ENCODE measurements around the gene ECE1.

The ECE1 gene

DNA sequence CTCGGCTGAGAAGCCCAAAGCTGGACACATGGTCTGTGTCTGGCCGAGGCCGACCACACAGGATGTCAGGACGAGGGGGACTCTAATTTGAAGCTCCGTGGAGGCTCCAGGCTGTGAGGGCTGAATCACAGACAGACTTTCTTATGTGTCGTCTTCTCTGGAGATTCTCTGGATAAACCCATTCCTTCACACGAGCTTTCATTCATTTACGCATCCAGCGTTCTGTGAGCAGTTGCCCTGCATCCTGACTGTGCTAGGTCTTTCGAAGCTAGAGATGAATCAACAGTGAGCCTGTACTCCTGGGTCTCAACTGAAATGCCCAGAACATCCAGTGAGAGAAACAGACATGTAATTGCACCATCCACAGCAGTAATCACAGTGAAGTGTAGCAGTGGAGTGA, 49.6 kb downstream of the ECE1 start:
- TF ChIP-seq CTCF (IDR thresholded peaks at IDR 0.05; ENCODE audit: low read depth, low read length, missing control alignments), result no peak
- no peak for DNase-seq (ENCODE audit: low read depth)
- H3K4me3 ChIP-seq (ENCODE audit: low read depth, low read length), result no peak overlapping the region

DNA sequence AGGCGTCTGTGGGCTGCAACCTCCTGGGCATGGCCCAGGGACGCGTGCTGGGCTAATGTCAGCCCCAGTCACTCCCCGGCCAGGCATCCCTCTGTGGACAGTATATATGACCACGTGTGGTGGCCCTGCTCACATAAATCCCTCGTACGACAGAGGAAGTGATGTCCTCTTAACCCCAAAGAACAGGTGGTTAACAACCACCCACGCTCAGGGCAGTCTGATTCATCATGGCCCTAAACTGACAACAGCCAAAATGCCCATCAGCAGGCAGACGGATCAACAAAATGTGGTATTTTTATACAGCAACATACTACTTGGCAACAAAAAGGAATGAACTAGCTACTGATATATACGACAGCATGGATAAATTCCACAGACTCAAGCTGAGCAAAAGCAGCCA, 51.0 kb downstream of the ECE1 start:
- no peak for TF ChIP-seq CTCF (IDR thresholded peaks at IDR 0.05; ENCODE audit: low read depth, low read length, missing control alignments)
- no peak overlapping the region for H3K4me3 ChIP-seq (ENCODE audit: low read depth, low read length)
- no peak for DNase-seq (ENCODE audit: low read depth)

DNA sequence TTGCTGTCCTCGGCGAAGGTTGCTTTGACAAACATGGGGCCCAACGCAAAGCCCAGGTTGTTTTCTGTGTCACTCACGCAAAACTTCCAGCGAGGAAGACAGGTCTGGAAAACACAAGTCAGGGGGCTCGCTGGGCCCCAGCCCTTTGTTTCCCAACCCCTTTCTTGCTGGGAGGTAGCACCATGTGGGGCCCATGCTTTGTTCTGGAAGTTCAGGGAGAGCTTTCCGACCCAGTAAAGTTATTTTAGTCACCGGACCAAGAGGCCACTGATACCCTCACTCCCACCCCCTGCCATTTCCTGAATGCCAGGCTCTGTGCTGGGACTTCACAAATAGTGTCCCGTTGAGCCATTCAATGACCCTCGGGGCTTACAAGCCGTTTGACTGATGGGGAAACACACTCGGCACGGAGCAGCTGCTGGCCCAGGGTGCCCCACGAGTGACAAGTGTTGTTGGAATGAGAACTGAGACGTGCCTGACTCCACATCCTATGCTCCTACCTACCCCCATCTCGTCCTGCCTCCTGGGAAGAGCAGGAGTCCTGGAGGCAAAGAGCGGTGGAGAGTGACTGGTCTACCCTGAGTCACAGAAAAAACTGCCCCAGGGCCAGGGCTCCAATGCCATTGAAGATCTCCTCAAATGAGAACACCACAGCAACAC, 52.0 kb downstream of the ECE1 start:
- no peak for DNase-seq (ENCODE audit: low read depth)
- no peak overlapping the region for H3K4me3 ChIP-seq (ENCODE audit: low read depth, low read length)
- TF ChIP-seq CTCF (IDR thresholded peaks at IDR 0.05; ENCODE audit: low read depth, low read length, missing control alignments), result no peak

DNA sequence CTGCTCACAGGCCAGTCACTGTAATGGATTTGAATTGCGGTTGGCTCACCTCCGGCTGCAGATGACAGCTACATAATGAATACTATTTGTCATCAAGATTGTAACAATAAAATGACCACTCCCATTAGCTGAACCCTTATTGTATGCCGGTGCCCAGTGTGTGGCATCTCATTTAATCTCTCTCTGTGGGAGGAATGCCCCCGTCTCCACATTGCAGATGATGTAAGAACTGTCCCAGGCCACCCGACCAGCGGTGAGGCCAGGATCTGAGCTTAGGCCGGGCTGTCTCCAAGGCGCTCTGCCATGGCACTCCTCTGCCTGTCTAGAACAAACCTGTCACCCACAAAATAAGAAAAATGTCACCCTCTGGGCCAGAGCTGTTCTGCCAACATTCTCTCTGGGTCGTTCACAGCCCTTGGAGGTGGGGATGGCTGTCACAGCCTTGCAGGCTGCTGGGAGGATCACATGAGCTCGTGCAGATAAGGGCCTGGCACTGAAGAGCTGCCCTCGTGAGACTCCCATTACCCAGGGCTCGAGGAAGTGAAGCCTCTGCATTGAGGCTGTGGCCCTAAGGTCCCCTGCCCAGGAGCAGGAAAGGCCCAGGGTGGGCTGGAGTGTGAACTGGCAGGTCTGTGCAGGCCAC, 52.7 kb downstream of the ECE1 start:
- no peak overlapping the region for H3K4me3 ChIP-seq (ENCODE audit: low read depth, low read length)
- no peak for TF ChIP-seq CTCF (IDR thresholded peaks at IDR 0.05; ENCODE audit: low read depth, low read length, missing control alignments)
- DNase-seq (ENCODE audit: low read depth), result no peak

- no peak overlapping the region for H3K4me3 ChIP-seq (ENCODE audit: low read depth, low read length)
- no peak for DNase-seq (ENCODE audit: low read depth)
- TF ChIP-seq CTCF (IDR thresholded peaks at IDR 0.05; ENCODE audit: low read depth, low read length, missing control alignments), result no peak
These were observed 54.1 kb downstream of the ECE1 start for GRCh38 chr1:21236178-21236577.

- no peak for DNase-seq (ENCODE audit: low read depth)
- TF ChIP-seq CTCF (IDR thresholded peaks at IDR 0.05; ENCODE audit: low read depth, low read length, missing control alignments), result no peak
- H3K4me3 ChIP-seq (ENCODE audit: low read depth, low read length), result no peak overlapping the region
These were observed 55.5 kb downstream of the ECE1 start for GRCh38 chr1:21234779-21235178.

- DNase-seq (ENCODE audit: low read depth), result no peak
- no peak overlapping the region for H3K4me3 ChIP-seq (ENCODE audit: low read depth, low read length)
- no peak for TF ChIP-seq CTCF (IDR thresholded peaks at IDR 0.05; ENCODE audit: low read depth, low read length, missing control alignments)
These were observed 56.8 kb downstream of the ECE1 start for GRCh38 chr1:21233490-21233889.

Measured in GM12864 (cell line).